K562 (cell line): ENCODE measurements around the gene IFT22. TPM values are rescaled to one million over a fixed set of nuclear protein-coding genes. Genes with fewer than 3 reads are reported as not detected.
"Not testable (repeated sequence)": the region's sequence is repeated elsewhere in the genome, so short reads cannot be mapped to it uniquely, and the experiment has no call there.

Source experiments
- ATAC-seq: fragments of 200-7000 bp; cut with Tn5 transposase; 3 replicates; pipeline ENCODE4 v1.9.1; 2020; ENCODE audit warnings: moderate library complexity
- BruUV-seq: library from RNA; stranded (reverse); fragments of 400-500 nt; replicated peaks from 2 replicates; lab custom pipeline; 2021; lab: Mats Ljungman, UMichigan
- CTCF ChIA-PET: fragments of 300-600 bp; formaldehyde crosslinking; extraction: SDS; loops from one replicate; lab custom pipeline; 2021; ENCODE audit warnings: low intra/inter-chr PET ratio; lab: Yijun Ruan, JAX
- POLR2A ChIA-PET: fragments of 300-600, 350-650 bp; sonication (Branson Sonifier 250); formaldehyde crosslinking; extraction: SDS; loops from one replicate; lab custom pipeline; 2021; ENCODE audit warnings: antibody characterized with exemption, inconsistent platforms; lab: Yijun Ruan, JAX
- DNase-seq, 4 experiments: peaks; one replicate each; pipeline versions ENCODE4 v3.0.0 to v3.0.0-alpha.2; 2011 to 2018; ENCODE audit warnings: low spot score in 3 of 4, mixed read lengths in 3 of 4; ENCODE audit errors: extremely low read depth in 1 of 4
- FAIRE-seq: peaks from 2 replicates; lab custom pipeline; 2011; peaks lifted over from hg19 to GRCh38; lab: Jason Lieb, UNC
- H2AFZ ChIP-seq: 2 replicates; pipeline ENCODE4 v1.6.0; 2011; ENCODE audit warnings: low read depth, low read length, control low read depth, inconsistent platforms
- H3K27ac ChIP-seq: fragments of 200-600 bp; 3 replicates; pipeline ENCODE4 v1.8.0; 2011; ENCODE audit warnings: low read depth, mild to moderate bottlenecking, control low read depth, inconsistent platforms, low read length, moderate library complexity, mixed read lengths; ENCODE audit errors: extremely low read depth
- H3K27me3 ChIP-seq, 2 experiments: fragments of 300-600 bp in 1 of 2; 2 replicates in 1 of 2; 3 replicates in 1 of 2; pipeline versions ENCODE4 v1.6.0 to v1.8.0; 2011; ENCODE audit warnings: inconsistent platforms in 2 of 2, low read length in 2 of 2, mild to moderate bottlenecking in 1 of 2, mixed read lengths in 1 of 2, moderate library complexity in 1 of 2; ENCODE audit not compliant: control insufficient read depth in 2 of 2, insufficient read depth in 2 of 2
- H3K36me3 ChIP-seq: fragments of 300-600 bp; 3 replicates; pipeline ENCODE4 v1.8.0; 2011; ENCODE audit warnings: mild to moderate bottlenecking, low read length, inconsistent platforms; ENCODE audit not compliant: control insufficient read depth, insufficient read depth
- H3K4me1 ChIP-seq, 2 experiments: fragments of 200-600 bp in 1 of 2; replicated peaks in 1 of 2; 2 replicates in 1 of 2; 3 replicates in 1 of 2; pipeline versions ENCODE4 v1.5.1 to v1.8.0; 2011; ENCODE audit warnings: inconsistent platforms in 2 of 2, low read length in 2 of 2, mild to moderate bottlenecking in 1 of 2, mixed read lengths in 1 of 2, moderate library complexity in 1 of 2; ENCODE audit not compliant: control insufficient read depth in 2 of 2, insufficient read depth in 2 of 2
- H3K4me2 ChIP-seq: 2 replicates; pipeline ENCODE4 v1.6.1; 2011; ENCODE audit warnings: low read length, control low read depth, inconsistent platforms, mixed read lengths; ENCODE audit not compliant: insufficient read depth
- H3K4me3 ChIP-seq: fragments of 200-600 bp; sonication (generic), shearing (Covaris generic); 2 replicates; pipeline ENCODE4 v1.5.1; 2016; ENCODE audit warnings: control low read depth, inconsistent platforms
- H3K79me2 ChIP-seq: fragments of 200-600 bp; 3 replicates; pipeline ENCODE4 v1.8.0; 2011; ENCODE audit warnings: low read length, inconsistent platforms; ENCODE audit not compliant: control insufficient read depth, insufficient read depth
- H3K9ac ChIP-seq, 2 experiments: 2 replicates each; pipeline versions ENCODE4 v1.6.0 to v1.6.1; 2011; ENCODE audit warnings: low read depth in 2 of 2, low read length in 2 of 2, control low read depth in 1 of 2, inconsistent platforms in 1 of 2, mild to moderate bottlenecking in 1 of 2, mixed read lengths in 1 of 2; ENCODE audit not compliant: insufficient read depth in 1 of 2
- H3K9me1 ChIP-seq: one replicate; pipeline ENCODE4 v1.6.0; 2011; ENCODE audit warnings: inconsistent platforms, mild to moderate bottlenecking, low read length, moderate library complexity; ENCODE audit not compliant: control insufficient read depth, insufficient read depth
- H3K9me3 ChIP-seq: replicated peaks from 2 replicates; pipeline ENCODE4 v1.5.1; 2011; ENCODE audit warnings: low read depth, low read length, inconsistent platforms; ENCODE audit not compliant: control insufficient read depth, insufficient read depth
- H4K20me1 ChIP-seq: replicated peaks from 2 replicates; pipeline ENCODE4 v1.6.1; 2011; ENCODE audit warnings: low read length, inconsistent platforms, mixed read lengths; ENCODE audit not compliant: control insufficient read depth, insufficient read depth
- BHLHE40 ChIP-seq: IDR thresholded peaks from 2 replicates; pipeline ENCODE4 v1.6.1; 2011; ENCODE audit warnings: low read length, improper control_type of control experiment
- EGR1 ChIP-seq: fragments of 450-650 bp; conservative IDR thresholded peaks from 2 replicates; pipeline ENCODE4 v1.6.1; 2017; ENCODE audit warnings: mild to moderate bottlenecking
- KDM1A ChIP-seq, 2 experiments: fragments of 450-650 bp; IDR thresholded peaks; 2 replicates each; pipeline ENCODE4 v1.6.1; 2016; ENCODE audit warnings: mild to moderate bottlenecking in 2 of 2
- PHF21A ChIP-seq: fragments of 450-650 bp; IDR thresholded peaks from 2 replicates; pipeline ENCODE4 v1.6.1; 2017; ENCODE audit warnings: low read depth, borderline replicate concordance
- RAD21 ChIP-seq, 2 experiments: fragments of 250-450 bp in 1 of 2; fragments of 450-650 bp in 1 of 2; sonication (Bioruptor Pico) in 1 of 2; formaldehyde crosslinking in 1 of 2; IDR thresholded peaks in 1 of 2; conservative IDR thresholded peaks in 1 of 2; 2 replicates each; pipeline versions ENCODE4 v1.4.0 to v1.8.0; 2020 to 2022; ENCODE audit warnings: mild to moderate bottlenecking in 2 of 2, moderate library complexity in 1 of 2
- SMC3 ChIP-seq: conservative IDR thresholded peaks from 2 replicates; pipeline ENCODE4 v1.6.1; 2011; ENCODE audit warnings: low read depth, low read length, improper control_type of control experiment; ENCODE audit not compliant: insufficient read depth
- ZBTB7A ChIP-seq: IDR thresholded peaks from 2 replicates; pipeline ENCODE4 v1.6.1; 2011; ENCODE audit warnings: low read depth, mild to moderate bottlenecking, low read length, moderate library complexity, borderline replicate concordance; ENCODE audit not compliant: control insufficient read depth
- WGBS: fragments of 100-300 bp; shearing (Covaris generic); methylation state at CpG from one replicate; pipeline ENCODE4 v1.1.6; 2016; ENCODE audit warnings: low coverage, mixed read lengths; ENCODE audit not compliant: insufficient coverage; ENCODE audit errors: missing lambda C conversion rate; 5-methylcytosine and 5-hydroxymethylcytosine counted together
- in situ Hi-C: fragments of 300-500 bp; cut with MboI; formaldehyde crosslinking; loops from 4 replicates; pipeline ENCODE4 v1.15.0; 2018; ENCODE audit warnings: inconsistent platforms, mixed read lengths
- intact Hi-C: fragments of 100-400 bp; cut with micrococcal nuclease; formaldehyde crosslinking; loops from 2 replicates; pipeline ENCODE4 v1.14.2; 2022
- polyA plus RNA-seq, 8 experiments: library from polyadenylated mRNA; depleted of rRNA in 4 of 8; stranded (reverse) in 5 of 8; unstranded in 3 of 8; fragments of >200 nt; fragmentation: Nextera tagmentation in 2 of 8; fragmentation: Illumina TruSeq in 1 of 8; extraction: Ambion mirVana in 2 of 8; extraction: Trizol in 1 of 8; gene quantifications; 2 replicates each; pipeline versions ENCODE4 v1.2.1 to v1.2.3, GENCODE V29; 2011 to 2014; ENCODE audit warnings: inconsistent platforms in 1 of 8, missing spikeins in 1 of 8
- total RNA-seq, 7 experiments: library from RNA; depleted of rRNA in 6 of 7; stranded (reverse); fragments of >200 nt in 6 of 7; fragmentation: Illumina TruSeq in 2 of 7; extraction: Trizol in 2 of 7; gene quantifications; 2 replicates each; pipeline versions ENCODE4 v1.2.1 to v1.2.3, GENCODE V29; 2011 to 2021; ENCODE audit warnings: low replicate concordance in 1 of 7
- TF ChIP-seq, protein P1 (sequence below), 3 experiments: IDR thresholded peaks in 2 of 3; conservative IDR thresholded peaks in 1 of 3; 2 replicates each; pipeline ENCODE4 v1.5.1; 2011 to 2012; ENCODE audit warnings: low read length in 3 of 3, mild to moderate bottlenecking in 3 of 3, control low read depth in 2 of 3, improper control_type of control experiment in 1 of 3, inconsistent platforms in 1 of 3, low read depth in 1 of 3, mixed read lengths in 1 of 3, moderate library complexity in 1 of 3; ENCODE audit not compliant: insufficient read depth in 2 of 3

The IFT22 gene
- total and polyA plus RNA-seq, 9 of the 15 experiments (the other 6 are each of a cell fraction or from before 2014, with no cell fraction given), result 6.3 to 18.2 (median 7.7) TPM

DNA sequence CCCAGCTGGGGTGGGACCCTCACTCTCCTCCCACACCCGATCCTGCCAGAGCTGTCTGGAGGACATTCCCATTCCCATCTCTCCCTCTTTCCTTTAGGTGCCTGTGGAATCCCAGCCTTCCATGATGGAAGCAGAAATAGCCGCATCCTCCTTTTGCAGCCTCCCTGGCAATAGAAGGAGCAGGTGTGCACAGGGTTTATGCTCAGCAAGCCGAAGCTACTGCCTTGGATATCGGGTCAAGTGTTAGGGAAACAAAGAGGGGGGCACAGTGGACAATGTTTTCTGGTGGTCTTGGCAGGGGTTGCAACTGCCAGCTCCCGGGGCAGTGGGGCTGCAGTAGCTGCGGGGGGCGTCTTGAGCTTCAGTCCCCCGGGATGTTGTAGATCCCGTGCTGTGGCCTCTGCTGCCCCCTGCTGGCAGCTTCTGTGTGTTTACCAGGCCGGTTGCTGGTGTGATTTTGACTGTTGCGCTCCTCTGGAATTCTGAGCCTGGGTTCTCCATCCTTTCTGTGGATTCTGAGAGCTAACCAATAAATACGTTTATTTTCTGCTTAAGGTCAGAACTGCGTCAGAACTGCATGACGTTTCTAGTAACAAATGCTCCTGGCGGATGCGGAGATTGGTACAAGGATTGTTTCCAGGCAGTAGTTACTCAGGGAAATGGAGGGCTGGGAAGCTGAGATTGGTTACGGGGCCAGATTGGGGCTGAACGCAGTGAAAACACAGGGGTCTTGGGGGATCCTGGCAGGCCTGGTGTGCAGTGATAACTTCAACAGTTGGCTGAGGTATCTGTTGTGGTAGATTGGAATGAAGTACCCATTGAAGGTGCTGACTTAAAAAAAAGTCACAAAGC is 31.2 kb downstream of the IFT22 start:
- H3K27me3 ChIP-seq, result peaks cover 2 to 52% of the 10 kb centered on the region in 2 experiments; a peak in 4 of 5 replicates
- intact Hi-C loops, result loop anchor here (1.0 to 5.0 kb wide), 2 partner anchors 146 to 217 kb away; no protein-coding TSS in a partner anchor
- 7% methylated on average over 15 of the region's 18 CpGs for WGBS
- not testable (repeated sequence) for H3K9me3 ChIP-seq, H3K27ac ChIP-seq, H3K4me1 ChIP-seq, H2AFZ ChIP-seq, H4K20me1 ChIP-seq, H3K4me2 ChIP-seq, H3K4me3 ChIP-seq, H3K9me1 ChIP-seq, H3K36me3 ChIP-seq, H3K79me2 ChIP-seq, H3K9ac ChIP-seq, BruUV-seq
- FAIRE-seq (peak; percentile 97), ATAC-seq (peak; percentile 93), DNase-seq (peak in 1 of 4 experiments; percentile 60)
- 0 out of 2 replicates have a peak, but pooled peaks have one; percentile 26 for TF ChIP-seq ZBTB7A
- TF ChIP-seq, protein P1, sequence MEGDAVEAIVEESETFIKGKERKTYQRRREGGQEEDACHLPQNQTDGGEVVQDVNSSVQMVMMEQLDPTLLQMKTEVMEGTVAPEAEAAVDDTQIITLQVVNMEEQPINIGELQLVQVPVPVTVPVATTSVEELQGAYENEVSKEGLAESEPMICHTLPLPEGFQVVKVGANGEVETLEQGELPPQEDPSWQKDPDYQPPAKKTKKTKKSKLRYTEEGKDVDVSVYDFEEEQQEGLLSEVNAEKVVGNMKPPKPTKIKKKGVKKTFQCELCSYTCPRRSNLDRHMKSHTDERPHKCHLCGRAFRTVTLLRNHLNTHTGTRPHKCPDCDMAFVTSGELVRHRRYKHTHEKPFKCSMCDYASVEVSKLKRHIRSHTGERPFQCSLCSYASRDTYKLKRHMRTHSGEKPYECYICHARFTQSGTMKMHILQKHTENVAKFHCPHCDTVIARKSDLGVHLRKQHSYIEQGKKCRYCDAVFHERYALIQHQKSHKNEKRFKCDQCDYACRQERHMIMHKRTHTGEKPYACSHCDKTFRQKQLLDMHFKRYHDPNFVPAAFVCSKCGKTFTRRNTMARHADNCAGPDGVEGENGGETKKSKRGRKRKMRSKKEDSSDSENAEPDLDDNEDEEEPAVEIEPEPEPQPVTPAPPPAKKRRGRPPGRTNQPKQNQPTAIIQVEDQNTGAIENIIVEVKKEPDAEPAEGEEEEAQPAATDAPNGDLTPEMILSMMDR (IDR thresholded peaks at IDR 0.05 in 2 of 3, conservative IDR thresholded peaks at IDR 0.05 in 1 of 3; ENCODE audit: insufficient read depth in 2 of 3, low read depth in 1 of 3, low read length in 3 of 3), result peak; percentile 60 to 81 (median 65)
- TF ChIP-seq BHLHE40, result peak; percentile 52
- TF ChIP-seq RAD21 (CRISPR knock-in tag; conservative IDR thresholded peaks at IDR 0.05 in 1 of 2, IDR thresholded peaks at IDR 0.05 in 1 of 2), result peak in 1 of 2 experiments; percentile 43; a peak in 2 of 4 replicates
- TF ChIP-seq EGR1, result 0 out of 2 replicates have a peak, but pooled peaks have one; percentile 8
- TF ChIP-seq PHF21A, result 0 out of 2 replicates have a peak, but pooled peaks have one; percentile 47
- peak; percentile 47 to 57; a peak in 2 of 4 replicates for TF ChIP-seq KDM1A (IDR thresholded peaks at IDR 0.05)
- TF ChIP-seq SMC3, result 0 out of 2 replicates have a peak, but pooled peaks have one; percentile 30
- ChIA-PET CTCF (interaction anchor here (0.6 to 1.4 kb wide), 7 partner anchors 120 to 395 kb away, joined by 3 to 15 read pairs (median 3); no protein-coding TSS in a partner anchor), POLR2A (interaction anchor here (0.7 to 1.3 kb wide), 5 partner anchors 11 to 146 kb away, joined by 3 to 5 read pairs (median 3); partner anchors contain the start of gene ZNHIT1)
- in situ Hi-C loops, result loop anchor here (25.0 kb wide), 1 partner anchor 378 kb away; no protein-coding TSS in a partner anchor

- BruUV-seq, H3K9me3 ChIP-seq, H3K79me2 ChIP-seq, ATAC-seq, H3K4me3 ChIP-seq, H2AFZ ChIP-seq, DNase-seq, H3K9ac ChIP-seq, H3K9me1 ChIP-seq, H4K20me1 ChIP-seq, FAIRE-seq, POLR2A ChIA-PET, H3K4me1 ChIP-seq, H3K36me3 ChIP-seq, H3K4me2 ChIP-seq, H3K27ac ChIP-seq: not testable (repeated sequence)
- H3K27me3 ChIP-seq, result peaks cover 2 to 45% of the 10 kb centered on the region in 2 experiments; a peak in 4 of 5 replicates
- intact Hi-C loops (loop anchor here (1.0 to 10.0 kb wide), 3 partner anchors 145 to 218 kb away; no protein-coding TSS in a partner anchor), in situ Hi-C loops (loop anchor here (5.0 to 25.0 kb wide), 2 partner anchors 377 to 1307 kb away; no protein-coding TSS in a partner anchor)
- 18% methylated on average over 4 of the region's 4 CpGs for WGBS
- CTCF ChIA-PET, result interaction anchor here (1.4 kb wide), 1 partner anchor 119 kb away, joined by 3 read pairs; no protein-coding TSS in a partner anchor
These were observed 31.9 kb downstream of the IFT22 start for GRCh38 chr7:101289687-101290086.
